Transverse colon (tissue), 4 donors: Measurements from ENCODE around the gene NT5C1A.

Experiments used
- POLR2AphosphoS5 ChIP-seq, 3 donors: sonication (generic); formaldehyde crosslinking; IDR thresholded peaks; one replicate each; pipeline ENCODE4 v1.6.1; 2016; ENCODE audit warnings: antibody characterized with exemption in 3 of 3
- TF ChIP-seq, protein P1 (sequence below), 5 experiments: fragments of 200-600 bp in 3 of 5; fragments of 450-650 bp in 2 of 5; sonication (generic) in 3 of 5; IDR thresholded peaks; 1 replicate in 2 of 5; 2 replicates in 3 of 5; pipeline ENCODE4 v1.5.1; 2016 to 2017; ENCODE audit warnings: antibody characterized with exemption in 5 of 5, inconsistent platforms in 3 of 5, mild to moderate bottlenecking in 2 of 5, moderate library complexity in 1 of 5

DNA sequence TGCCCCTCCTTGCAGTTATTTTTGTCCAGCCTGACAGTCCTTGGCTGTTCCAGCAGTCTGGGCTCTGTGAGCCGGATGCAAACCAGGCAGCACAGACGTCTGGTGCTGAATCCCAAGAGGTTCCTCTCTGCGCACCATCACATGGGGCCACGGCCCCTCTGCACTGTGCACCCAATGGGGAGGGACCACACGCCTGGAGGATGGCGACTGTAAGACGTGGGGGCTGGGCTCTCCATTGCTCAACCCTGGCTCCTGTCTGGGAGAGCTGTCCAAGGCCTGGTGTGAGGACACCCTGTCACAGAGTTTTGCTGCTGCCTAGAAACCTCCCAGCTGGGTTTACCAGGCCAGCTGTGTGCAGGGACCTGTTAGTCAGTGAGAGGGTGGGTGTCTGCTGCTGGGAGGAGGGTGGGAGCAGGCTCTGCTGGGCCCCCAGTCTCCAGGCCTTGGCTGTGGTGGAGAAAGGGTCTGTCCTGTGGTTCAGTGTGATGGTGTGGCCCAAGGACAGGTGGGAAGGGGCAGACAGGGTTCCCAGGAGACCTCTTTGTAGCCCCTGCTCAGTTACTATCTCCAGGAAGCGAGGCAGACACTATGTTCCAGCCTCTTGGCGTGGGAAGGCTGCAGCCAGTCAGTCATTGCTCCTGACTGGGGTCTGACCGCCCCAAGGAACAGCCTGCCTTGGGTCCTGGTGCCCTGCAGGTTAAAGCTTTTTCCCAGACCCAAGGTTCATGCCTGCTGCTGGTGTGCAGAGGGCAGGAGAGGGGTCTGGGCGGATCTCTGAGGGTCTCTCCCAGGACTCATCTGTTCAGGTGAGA lies 46.2 kb downstream of the NT5C1A start:
- TF ChIP-seq, protein P1, sequence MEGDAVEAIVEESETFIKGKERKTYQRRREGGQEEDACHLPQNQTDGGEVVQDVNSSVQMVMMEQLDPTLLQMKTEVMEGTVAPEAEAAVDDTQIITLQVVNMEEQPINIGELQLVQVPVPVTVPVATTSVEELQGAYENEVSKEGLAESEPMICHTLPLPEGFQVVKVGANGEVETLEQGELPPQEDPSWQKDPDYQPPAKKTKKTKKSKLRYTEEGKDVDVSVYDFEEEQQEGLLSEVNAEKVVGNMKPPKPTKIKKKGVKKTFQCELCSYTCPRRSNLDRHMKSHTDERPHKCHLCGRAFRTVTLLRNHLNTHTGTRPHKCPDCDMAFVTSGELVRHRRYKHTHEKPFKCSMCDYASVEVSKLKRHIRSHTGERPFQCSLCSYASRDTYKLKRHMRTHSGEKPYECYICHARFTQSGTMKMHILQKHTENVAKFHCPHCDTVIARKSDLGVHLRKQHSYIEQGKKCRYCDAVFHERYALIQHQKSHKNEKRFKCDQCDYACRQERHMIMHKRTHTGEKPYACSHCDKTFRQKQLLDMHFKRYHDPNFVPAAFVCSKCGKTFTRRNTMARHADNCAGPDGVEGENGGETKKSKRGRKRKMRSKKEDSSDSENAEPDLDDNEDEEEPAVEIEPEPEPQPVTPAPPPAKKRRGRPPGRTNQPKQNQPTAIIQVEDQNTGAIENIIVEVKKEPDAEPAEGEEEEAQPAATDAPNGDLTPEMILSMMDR (IDR thresholded peaks at IDR 0.05), result no peak
- peak; percentile 61 to 70 (median 69) for TF ChIP-seq POLR2AphosphoS5 (IDR thresholded peaks at IDR 0.05)
